ENCODE data around the gene INSR. TPM values are rescaled to one million over a fixed set of nuclear protein-coding genes. Genes with fewer than 3 reads are reported as not detected.

Gene INSR
- total and polyA plus RNA-seq, 2 experiments from 2014 or later: 19.2 to 52.1 TPM

GRCh38 chr19:7255631-7256030, 38.6 kb downstream of the INSR start (continued):
- TF ChIP-seq, protein P1, sequence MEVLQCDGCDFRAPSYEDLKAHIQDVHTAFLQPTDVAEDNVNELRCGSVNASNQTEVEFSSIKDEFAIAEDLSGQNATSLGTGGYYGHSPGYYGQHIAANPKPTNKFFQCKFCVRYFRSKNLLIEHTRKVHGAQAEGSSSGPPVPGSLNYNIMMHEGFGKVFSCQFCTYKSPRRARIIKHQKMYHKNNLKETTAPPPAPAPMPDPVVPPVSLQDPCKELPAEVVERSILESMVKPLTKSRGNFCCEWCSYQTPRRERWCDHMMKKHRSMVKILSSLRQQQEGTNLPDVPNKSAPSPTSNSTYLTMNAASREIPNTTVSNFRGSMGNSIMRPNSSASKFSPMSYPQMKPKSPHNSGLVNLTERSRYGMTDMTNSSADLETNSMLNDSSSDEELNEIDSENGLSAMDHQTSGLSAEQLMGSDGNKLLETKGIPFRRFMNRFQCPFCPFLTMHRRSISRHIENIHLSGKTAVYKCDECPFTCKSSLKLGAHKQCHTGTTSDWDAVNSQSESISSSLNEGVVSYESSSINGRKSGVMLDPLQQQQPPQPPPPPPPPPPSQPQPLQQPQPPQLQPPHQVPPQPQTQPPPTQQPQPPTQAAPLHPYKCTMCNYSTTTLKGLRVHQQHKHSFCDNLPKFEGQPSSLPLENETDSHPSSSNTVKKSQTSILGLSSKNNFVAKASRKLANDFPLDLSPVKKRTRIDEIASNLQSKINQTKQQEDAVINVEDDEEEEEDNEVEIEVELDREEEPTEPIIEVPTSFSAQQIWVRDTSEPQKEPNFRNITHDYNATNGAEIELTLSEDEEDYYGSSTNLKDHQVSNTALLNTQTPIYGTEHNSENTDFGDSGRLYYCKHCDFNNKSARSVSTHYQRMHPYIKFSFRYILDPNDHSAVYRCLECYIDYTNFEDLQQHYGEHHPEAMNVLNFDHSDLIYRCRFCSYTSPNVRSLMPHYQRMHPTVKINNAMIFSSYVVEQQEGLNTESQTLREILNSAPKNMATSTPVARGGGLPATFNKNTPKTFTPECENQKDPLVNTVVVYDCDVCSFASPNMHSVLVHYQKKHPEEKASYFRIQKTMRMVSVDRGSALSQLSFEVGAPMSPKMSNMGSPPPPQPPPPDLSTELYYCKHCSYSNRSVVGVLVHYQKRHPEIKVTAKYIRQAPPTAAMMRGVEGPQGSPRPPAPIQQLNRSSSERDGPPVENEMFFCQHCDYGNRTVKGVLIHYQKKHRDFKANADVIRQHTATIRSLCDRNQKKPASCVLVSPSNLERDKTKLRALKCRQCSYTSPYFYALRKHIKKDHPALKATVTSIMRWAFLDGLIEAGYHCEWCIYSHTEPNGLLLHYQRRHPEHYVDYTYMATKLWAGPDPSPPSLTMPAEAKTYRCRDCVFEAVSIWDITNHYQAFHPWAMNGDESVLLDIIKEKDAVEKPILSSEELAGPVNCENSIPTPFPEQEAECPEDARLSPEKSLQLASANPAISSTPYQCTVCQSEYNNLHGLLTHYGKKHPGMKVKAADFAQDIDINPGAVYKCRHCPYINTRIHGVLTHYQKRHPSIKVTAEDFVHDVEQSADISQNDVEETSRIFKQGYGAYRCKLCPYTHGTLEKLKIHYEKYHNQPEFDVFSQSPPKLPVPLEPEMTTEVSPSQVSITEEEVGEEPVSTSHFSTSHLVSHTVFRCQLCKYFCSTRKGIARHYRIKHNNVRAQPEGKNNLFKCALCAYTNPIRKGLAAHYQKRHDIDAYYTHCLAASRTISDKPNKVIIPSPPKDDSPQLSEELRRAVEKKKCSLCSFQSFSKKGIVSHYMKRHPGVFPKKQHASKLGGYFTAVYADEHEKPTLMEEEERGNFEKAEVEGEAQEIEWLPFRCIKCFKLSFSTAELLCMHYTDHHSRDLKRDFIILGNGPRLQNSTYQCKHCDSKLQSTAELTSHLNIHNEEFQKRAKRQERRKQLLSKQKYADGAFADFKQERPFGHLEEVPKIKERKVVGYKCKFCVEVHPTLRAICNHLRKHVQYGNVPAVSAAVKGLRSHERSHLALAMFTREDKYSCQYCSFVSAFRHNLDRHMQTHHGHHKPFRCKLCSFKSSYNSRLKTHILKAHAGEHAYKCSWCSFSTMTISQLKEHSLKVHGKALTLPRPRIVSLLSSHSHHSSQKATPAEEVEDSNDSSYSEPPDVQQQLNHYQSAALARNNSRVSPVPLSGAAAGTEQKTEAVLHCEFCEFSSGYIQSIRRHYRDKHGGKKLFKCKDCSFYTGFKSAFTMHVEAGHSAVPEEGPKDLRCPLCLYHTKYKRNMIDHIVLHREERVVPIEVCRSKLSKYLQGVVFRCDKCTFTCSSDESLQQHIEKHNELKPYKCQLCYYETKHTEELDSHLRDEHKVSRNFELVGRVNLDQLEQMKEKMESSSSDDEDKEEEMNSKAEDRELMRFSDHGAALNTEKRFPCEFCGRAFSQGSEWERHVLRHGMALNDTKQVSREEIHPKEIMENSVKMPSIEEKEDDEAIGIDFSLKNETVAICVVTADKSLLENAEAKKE (CRISPR knock-in tag; IDR thresholded peaks at IDR 0.05): no peak
- TF ChIP-seq EZH2phosphoT487 (IDR thresholded peaks at IDR 0.05; ENCODE audit: unreplicated experiment): no peak

DNA sequence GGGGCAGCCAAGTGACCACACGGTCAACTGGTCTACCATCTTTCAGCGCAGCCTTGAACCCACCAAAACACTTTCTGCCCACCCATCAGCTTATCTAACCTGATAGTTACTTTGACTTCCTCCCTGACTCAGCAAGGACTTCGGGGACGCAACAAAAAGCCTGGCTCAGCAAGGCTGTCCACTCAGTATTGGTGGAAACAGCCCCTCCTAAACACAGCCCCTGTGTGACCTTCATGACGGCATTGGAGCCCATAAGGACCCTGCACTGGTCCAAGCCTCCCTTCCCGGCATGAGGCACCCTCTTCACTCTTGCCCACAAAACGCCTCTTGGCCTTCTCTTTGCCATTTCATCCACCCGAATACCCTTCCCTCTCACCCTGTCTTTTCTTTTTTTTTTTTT, 39.1 kb downstream of the INSR start:
- Mint-ChIP-seq H3K9me3 (no peaks in the 10 kb centered on the region; the same call in 2 of the 3 replicates), H3K4me3 (no peak overlapping the region), H3K27me3 (ENCODE audit: insufficient read depth, low read depth, poor library complexity) (peaks cover 2% of the 10 kb centered on the region), H3K4me1 (peaks cover 14% of the 10 kb centered on the region), H3K27ac (0 out of 2 replicates have a peak overlapping the region, but pooled peaks have one; percentile 57), H3K36me3 (ENCODE audit: low read depth) (no peaks in the 10 kb centered on the region)
- H3K9me2 ChIP-seq (ENCODE audit: insufficient read depth): no peaks in the 10 kb centered on the region
- H4K20me1 ChIP-seq (replicated peaks; ENCODE audit: insufficient read depth): peaks cover 6% of the 10 kb centered on the region
- H2AFZ ChIP-seq: no peak overlapping the region
- 0 out of 2 replicates have a peak overlapping the region, but pooled peaks have one; percentile 26 for H3K27ac ChIP-seq (ENCODE audit: low read depth)
- H3K79me2 ChIP-seq (replicated peaks; ENCODE audit: insufficient read depth): peaks cover 24% of the 10 kb centered on the region
- no peak overlapping the region for H3K4me3 ChIP-seq
- no peaks in the 10 kb centered on the region for H3K36me3 ChIP-seq (ENCODE audit: insufficient read depth)
- H3K4me1 ChIP-seq (ENCODE audit: insufficient read depth): no peaks in the 10 kb centered on the region; the same call in 1 of the 2 replicates
- ATAC-seq (no peak), DNase-seq (ENCODE audit: low spot score) (no peak)
- H3F3A ChIP-seq (replicated peaks; ENCODE audit: low read depth): no peaks in the 10 kb centered on the region
- H3K4me2 ChIP-seq: no peak overlapping the region
- H3K27me3 ChIP-seq (ENCODE audit: insufficient read depth): no peaks in the 10 kb centered on the region
- TF ChIP-seq, protein P2, sequence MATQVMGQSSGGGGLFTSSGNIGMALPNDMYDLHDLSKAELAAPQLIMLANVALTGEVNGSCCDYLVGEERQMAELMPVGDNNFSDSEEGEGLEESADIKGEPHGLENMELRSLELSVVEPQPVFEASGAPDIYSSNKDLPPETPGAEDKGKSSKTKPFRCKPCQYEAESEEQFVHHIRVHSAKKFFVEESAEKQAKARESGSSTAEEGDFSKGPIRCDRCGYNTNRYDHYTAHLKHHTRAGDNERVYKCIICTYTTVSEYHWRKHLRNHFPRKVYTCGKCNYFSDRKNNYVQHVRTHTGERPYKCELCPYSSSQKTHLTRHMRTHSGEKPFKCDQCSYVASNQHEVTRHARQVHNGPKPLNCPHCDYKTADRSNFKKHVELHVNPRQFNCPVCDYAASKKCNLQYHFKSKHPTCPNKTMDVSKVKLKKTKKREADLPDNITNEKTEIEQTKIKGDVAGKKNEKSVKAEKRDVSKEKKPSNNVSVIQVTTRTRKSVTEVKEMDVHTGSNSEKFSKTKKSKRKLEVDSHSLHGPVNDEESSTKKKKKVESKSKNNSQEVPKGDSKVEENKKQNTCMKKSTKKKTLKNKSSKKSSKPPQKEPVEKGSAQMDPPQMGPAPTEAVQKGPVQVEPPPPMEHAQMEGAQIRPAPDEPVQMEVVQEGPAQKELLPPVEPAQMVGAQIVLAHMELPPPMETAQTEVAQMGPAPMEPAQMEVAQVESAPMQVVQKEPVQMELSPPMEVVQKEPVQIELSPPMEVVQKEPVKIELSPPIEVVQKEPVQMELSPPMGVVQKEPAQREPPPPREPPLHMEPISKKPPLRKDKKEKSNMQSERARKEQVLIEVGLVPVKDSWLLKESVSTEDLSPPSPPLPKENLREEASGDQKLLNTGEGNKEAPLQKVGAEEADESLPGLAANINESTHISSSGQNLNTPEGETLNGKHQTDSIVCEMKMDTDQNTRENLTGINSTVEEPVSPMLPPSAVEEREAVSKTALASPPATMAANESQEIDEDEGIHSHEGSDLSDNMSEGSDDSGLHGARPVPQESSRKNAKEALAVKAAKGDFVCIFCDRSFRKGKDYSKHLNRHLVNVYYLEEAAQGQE (IDR thresholded peaks at IDR 0.05; ENCODE audit: unreplicated experiment): no peak
- TF ChIP-seq EZH2phosphoT487 (IDR thresholded peaks at IDR 0.05; ENCODE audit: unreplicated experiment): no peak
- no peak for TF ChIP-seq JUNB (IDR thresholded peaks at IDR 0.05; ENCODE audit: unreplicated experiment)
- no peak for TF ChIP-seq STAT1 (IDR thresholded peaks at IDR 0.05; ENCODE audit: unreplicated experiment)
- TF ChIP-seq, protein P1 (CRISPR knock-in tag; IDR thresholded peaks at IDR 0.05): no peak
